GM12878 (cell line): Measurements from ENCODE around the gene MACROD2. TPM values are rescaled to one million over a fixed set of nuclear protein-coding genes. Genes with fewer than 3 reads are reported as not detected.

Source experiments
- ATAC-seq: fragments of 200-7000 bp; cut with Tn5 transposase; 3 replicates; pipeline ENCODE4 v1.9.1; 2020; ENCODE audit warnings: mild to moderate bottlenecking, moderate library complexity
- BruUV-seq: library from RNA; stranded (reverse); fragments of 400-500 nt; replicated peaks from 2 replicates; lab custom pipeline; 2021; lab: Mats Ljungman, UMichigan
- CTCF ChIA-PET: fragments of 300-600 bp; sonication (Branson Sonifier 250); formaldehyde crosslinking; extraction: SDS; loops from one replicate; lab custom pipeline; 2021; ENCODE audit warnings: inconsistent platforms; lab: Yijun Ruan, JAX
- POLR2A ChIA-PET: fragments of 350-600 bp; formaldehyde crosslinking; extraction: SDS; loops from one replicate; lab custom pipeline; 2021; ENCODE audit warnings: inconsistent platforms; lab: Charles Lee
- RAD21 ChIA-PET: fragments of 300-600 bp; sonication (Branson Sonifier 250); formaldehyde crosslinking; loops from one replicate; lab custom pipeline; 2023; ENCODE audit warnings: antibody characterized with exemption; ENCODE audit not compliant: unreplicated experiment; lab: Charles Lee
- SMC1A ChIA-PET: fragments of 300-600 bp; sonication (Branson Sonifier 250); formaldehyde crosslinking; loops from one replicate; lab custom pipeline; 2023; ENCODE audit not compliant: unreplicated experiment, uncharacterized antibody; lab: Charles Lee
- DNase-seq: peaks from one replicate; pipeline ENCODE4 v3.0.0-alpha.2; 2011; ENCODE audit warnings: low read depth, low spot score
- FAIRE-seq: peaks from 3 replicates; lab custom pipeline; 2011; peaks lifted over from hg19 to GRCh38; lab: Jason Lieb, UNC
- H2AFZ ChIP-seq: 2 replicates; pipeline ENCODE4 v1.6.0; 2011; ENCODE audit warnings: low read depth, low read length, control low read depth; ENCODE audit not compliant: control insufficient read depth
- H3K27ac ChIP-seq: 2 replicates; pipeline ENCODE4 v1.5.1; 2011; ENCODE audit warnings: control low read depth; ENCODE audit not compliant: control insufficient read depth, insufficient read depth
- H3K27me3 ChIP-seq, 2 experiments: replicated peaks in 1 of 2; 2 replicates each; pipeline versions ENCODE4 v1.6.0 to v1.6.1; 2011; ENCODE audit warnings: low read length in 1 of 2; ENCODE audit not compliant: control insufficient read depth in 2 of 2, insufficient read depth in 2 of 2
- H3K36me3 ChIP-seq, 2 experiments: 2 replicates each; pipeline ENCODE4 v1.5.1; 2011; ENCODE audit warnings: low read length in 1 of 2; ENCODE audit not compliant: control insufficient read depth in 2 of 2, insufficient read depth in 2 of 2
- H3K4me1 ChIP-seq: 2 replicates; pipeline ENCODE4 v1.6.1; 2011; ENCODE audit warnings: mild to moderate bottlenecking, low read length, moderate library complexity, mixed read lengths; ENCODE audit not compliant: control insufficient read depth, insufficient read depth
- H3K4me2 ChIP-seq: 2 replicates; pipeline ENCODE4 v1.6.0; 2011; ENCODE audit warnings: control low read depth; ENCODE audit not compliant: control insufficient read depth, insufficient read depth
- H3K4me3 ChIP-seq: fragments of 200-600 bp; sonication (generic); 2 replicates; pipeline ENCODE4 v1.5.1; 2016
- H3K79me2 ChIP-seq: 2 replicates; pipeline ENCODE4 v1.6.0; 2011; ENCODE audit warnings: low read length; ENCODE audit not compliant: control insufficient read depth, insufficient read depth
- H3K9ac ChIP-seq: 2 replicates; pipeline ENCODE4 v1.8.0; 2011; ENCODE audit warnings: low read length, control low read depth, mixed read lengths; ENCODE audit not compliant: control insufficient read depth, insufficient read depth
- H3K9me3 ChIP-seq: replicated peaks from 3 replicates; pipeline ENCODE4 v1.5.1; 2011; ENCODE audit warnings: mild to moderate bottlenecking, low read length; ENCODE audit not compliant: control insufficient read depth, insufficient read depth
- H4K20me1 ChIP-seq: 2 replicates; pipeline ENCODE4 v1.6.0; 2011; ENCODE audit not compliant: control insufficient read depth, insufficient read depth
- ASH2L ChIP-seq: fragments of 300-600, 200-600 bp; sonication (generic); IDR thresholded peaks from 2 replicates; pipeline ENCODE4 v1.6.1; 2017; ENCODE audit warnings: low read depth, mild to moderate bottlenecking, borderline replicate concordance
- ATF7 ChIP-seq: fragments of 450-650 bp; IDR thresholded peaks from 2 replicates; pipeline ENCODE4 v1.6.1; 2016; ENCODE audit warnings: low read depth, mild to moderate bottlenecking
- EED ChIP-seq: sonication (generic); IDR thresholded peaks from 2 replicates; pipeline ENCODE4 v1.6.1; 2016; ENCODE audit warnings: antibody characterized with exemption, low read depth
- FOXK2 ChIP-seq: fragments of 450-650 bp; IDR thresholded peaks from 2 replicates; pipeline ENCODE4 v1.6.1; 2017; ENCODE audit warnings: mild to moderate bottlenecking, moderate library complexity
- IKZF1 ChIP-seq: fragments of 450-650 bp; conservative IDR thresholded peaks from 2 replicates; pipeline ENCODE4 v1.6.1; 2017; ENCODE audit warnings: antibody characterized with exemption, mild to moderate bottlenecking
- IRF5 ChIP-seq: fragments of 450-650 bp; IDR thresholded peaks from 2 replicates; pipeline ENCODE4 v1.6.1; 2017; ENCODE audit warnings: borderline replicate concordance
- KLF5 ChIP-seq: fragments of 450-650 bp; IDR thresholded peaks from 2 replicates; pipeline ENCODE4 v1.6.1; 2014; ENCODE audit warnings: mild to moderate bottlenecking; ENCODE audit not compliant: partially characterized antibody
- MYC ChIP-seq: IDR thresholded peaks from 2 replicates; pipeline ENCODE4 v1.6.1; 2011; ENCODE audit warnings: mild to moderate bottlenecking, low read length, moderate library complexity, inconsistent platforms; ENCODE audit not compliant: insufficient read depth, insufficient replicate concordance, insufficient read length, severe bottlenecking
- NBN ChIP-seq: fragments of 450-650 bp; IDR thresholded peaks from 2 replicates; pipeline ENCODE4 v1.6.1; 2016
- SPI1 ChIP-seq: IDR thresholded peaks from 2 replicates; pipeline ENCODE4 v1.6.1; 2011; ENCODE audit warnings: low read depth, mild to moderate bottlenecking, low read length, moderate library complexity, borderline replicate concordance; ENCODE audit not compliant: insufficient read depth
- SUZ12 ChIP-seq: fragments of 200-600 bp; sonication (generic); IDR thresholded peaks from one replicate; pipeline ENCODE4 v1.6.1; 2018; ENCODE audit warnings: antibody characterized with exemption, mild to moderate bottlenecking; ENCODE audit not compliant: unreplicated experiment
- TBL1XR1 ChIP-seq: IDR thresholded peaks from 2 replicates; pipeline ENCODE4 v1.6.1; 2012; ENCODE audit warnings: low read depth, low read length, improper control_type of control experiment
- TCF7 ChIP-seq: IDR thresholded peaks from 2 replicates; pipeline ENCODE4 v1.6.1; 2014; ENCODE audit warnings: antibody characterized with exemption, borderline replicate concordance
- ZNF207 ChIP-seq: fragments of 450-650 bp; IDR thresholded peaks from 2 replicates; pipeline ENCODE4 v1.6.1; 2014; ENCODE audit warnings: antibody characterized with exemption, mild to moderate bottlenecking, borderline replicate concordance
- ZNF384 ChIP-seq: IDR thresholded peaks from 2 replicates; pipeline ENCODE4 v1.6.1; 2012; ENCODE audit warnings: low read depth, mild to moderate bottlenecking, low read length, improper control_type of control experiment, borderline replicate concordance
- WGBS: methylation state at CpG from one replicate; pipeline ENCODE4 v1.1.6; 2016; ENCODE audit warnings: low lambda C conversion rate; ENCODE audit not compliant: insufficient replicate concordance, insufficient coverage; ENCODE audit errors: missing lambda C conversion rate; 5-methylcytosine and 5-hydroxymethylcytosine counted together
- in situ Hi-C: fragments of 300-500 bp; cut with MboI; formaldehyde crosslinking; loops from 9 replicates; pipeline ENCODE4 v1.14.3; 2018; ENCODE audit warnings: mixed read lengths
- intact Hi-C: fragments of 100-400 bp; cut with micrococcal nuclease; formaldehyde crosslinking; loops from one replicate; pipeline ENCODE4 v1.14.2; 2022; ENCODE audit not compliant: unreplicated experiment
- polyA plus RNA-seq, 11 experiments: library from polyadenylated mRNA; depleted of rRNA in 4 of 11; unstranded in 6 of 11; stranded (reverse) in 5 of 11; fragments of >200 nt; fragmentation: Nextera tagmentation in 4 of 11; fragmentation: Illumina TruSeq in 1 of 11; extraction: Ambion mirVana in 4 of 11; extraction: Trizol in 1 of 11; gene quantifications; 1 replicate in 1 of 11; 2 replicates in 10 of 11; pipeline versions ENCODE4 v1.2.1 to v1.2.3, GENCODE V29; 2011 to 2016; ENCODE audit warnings: inconsistent platforms in 2 of 11, missing spikeins in 2 of 11, low read depth in 1 of 11
- total RNA-seq, 4 experiments: library from RNA; depleted of rRNA in 3 of 4; stranded (reverse); fragments of >200 nt in 3 of 4; fragmentation: Illumina TruSeq in 1 of 4; extraction: Trizol in 1 of 4; gene quantifications; 2 replicates each; pipeline versions ENCODE4 v1.2.1 to v1.2.3, GENCODE V29; 2013 to 2021
- TF ChIP-seq, protein P1 (sequence below): fragments of 450-650 bp; conservative IDR thresholded peaks from 2 replicates; pipeline ENCODE4 v1.6.1; 2017; ENCODE audit warnings: mild to moderate bottlenecking, moderate library complexity
- TF ChIP-seq, protein P2 (sequence below): fragments of 450-650 bp; formaldehyde crosslinking; IDR thresholded peaks from 2 replicates; pipeline ENCODE4 v1.5.0; 2022; ENCODE audit warnings: mild to moderate bottlenecking, missing genetic modification characterization
- TF ChIP-seq, protein P3 (sequence below): IDR thresholded peaks from 2 replicates; pipeline ENCODE4 v1.6.1; 2012; ENCODE audit warnings: low read length, inconsistent platforms

Gene MACROD2
- total and polyA plus RNA-seq, 10 of the 15 experiments (the other 5 are each of a cell fraction or from before 2014, with no cell fraction given): 1.1 to 21.5 (median 2.2) TPM

DNA sequence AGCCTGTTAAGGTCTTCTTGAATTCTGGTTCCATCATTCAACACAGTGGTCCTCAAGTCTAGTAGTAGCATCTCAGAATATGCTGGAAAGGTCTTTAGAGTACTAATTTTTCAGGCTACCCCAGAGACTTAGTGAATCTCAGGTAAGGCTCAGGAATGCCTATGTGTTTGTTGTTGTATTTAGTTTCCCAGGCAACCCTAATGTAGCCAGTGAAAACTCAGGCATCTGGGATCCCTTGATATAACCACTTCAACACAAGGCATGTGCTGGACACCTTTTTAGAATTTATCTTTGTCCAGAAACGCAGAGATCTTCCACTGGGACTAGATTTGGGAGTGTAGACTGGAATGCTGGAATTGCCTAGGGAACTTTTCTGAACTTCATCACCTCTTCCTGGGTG lies 940.0 kb downstream of the MACROD2 start:
- Histone ChIP-seq H4K20me1 (no peaks in the 10 kb centered on the region), H2AFZ (no peak overlapping the region), H3K79me2 (no peaks in the 10 kb centered on the region), H3K4me3 (no peak overlapping the region), H3K4me2 (no peak overlapping the region), H3K9ac (no peak overlapping the region), H3K27ac (no peak overlapping the region), H3K9me3 (no peaks in the 10 kb centered on the region), H3K36me3 (no peaks in the 10 kb centered on the region), H3K4me1 (no peaks in the 10 kb centered on the region), H3K27me3 (no peaks in the 10 kb centered on the region)
- ATAC-seq (no peak), FAIRE-seq (no peak), DNase-seq (no peak)
- SMC1A ChIA-PET: no interaction called here
- CTCF ChIA-PET: no interaction called here
- BruUV-seq: no TSS peak
- 0% methylated on average over 1 of the region's 1 CpG for WGBS
- POLR2A ChIA-PET: no interaction called here
- intact Hi-C loops: no loop called here
- TF ChIP-seq KLF5 (no peak), SPI1 (no peak), SUZ12 (no peak), ATF7 (no peak), TCF7 (no peak), IKZF1 (no peak), ASH2L (no peak), IRF5 (no peak), ZNF384 (no peak), ZNF207 (no peak), NBN (no peak), FOXK2 (no peak), EED (no peak), TBL1XR1 (no peak), MYC (no peak)
- TF ChIP-seq, protein P1, sequence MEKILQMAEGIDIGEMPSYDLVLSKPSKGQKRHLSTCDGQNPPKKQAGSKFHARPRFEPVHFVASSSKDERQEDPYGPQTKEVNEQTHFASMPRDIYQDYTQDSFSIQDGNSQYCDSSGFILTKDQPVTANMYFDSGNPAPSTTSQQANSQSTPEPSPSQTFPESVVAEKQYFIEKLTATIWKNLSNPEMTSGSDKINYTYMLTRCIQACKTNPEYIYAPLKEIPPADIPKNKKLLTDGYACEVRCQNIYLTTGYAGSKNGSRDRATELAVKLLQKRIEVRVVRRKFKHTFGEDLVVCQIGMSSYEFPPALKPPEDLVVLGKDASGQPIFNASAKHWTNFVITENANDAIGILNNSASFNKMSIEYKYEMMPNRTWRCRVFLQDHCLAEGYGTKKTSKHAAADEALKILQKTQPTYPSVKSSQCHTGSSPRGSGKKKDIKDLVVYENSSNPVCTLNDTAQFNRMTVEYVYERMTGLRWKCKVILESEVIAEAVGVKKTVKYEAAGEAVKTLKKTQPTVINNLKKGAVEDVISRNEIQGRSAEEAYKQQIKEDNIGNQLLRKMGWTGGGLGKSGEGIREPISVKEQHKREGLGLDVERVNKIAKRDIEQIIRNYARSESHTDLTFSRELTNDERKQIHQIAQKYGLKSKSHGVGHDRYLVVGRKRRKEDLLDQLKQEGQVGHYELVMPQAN: no peak
- TF ChIP-seq, protein P2, sequence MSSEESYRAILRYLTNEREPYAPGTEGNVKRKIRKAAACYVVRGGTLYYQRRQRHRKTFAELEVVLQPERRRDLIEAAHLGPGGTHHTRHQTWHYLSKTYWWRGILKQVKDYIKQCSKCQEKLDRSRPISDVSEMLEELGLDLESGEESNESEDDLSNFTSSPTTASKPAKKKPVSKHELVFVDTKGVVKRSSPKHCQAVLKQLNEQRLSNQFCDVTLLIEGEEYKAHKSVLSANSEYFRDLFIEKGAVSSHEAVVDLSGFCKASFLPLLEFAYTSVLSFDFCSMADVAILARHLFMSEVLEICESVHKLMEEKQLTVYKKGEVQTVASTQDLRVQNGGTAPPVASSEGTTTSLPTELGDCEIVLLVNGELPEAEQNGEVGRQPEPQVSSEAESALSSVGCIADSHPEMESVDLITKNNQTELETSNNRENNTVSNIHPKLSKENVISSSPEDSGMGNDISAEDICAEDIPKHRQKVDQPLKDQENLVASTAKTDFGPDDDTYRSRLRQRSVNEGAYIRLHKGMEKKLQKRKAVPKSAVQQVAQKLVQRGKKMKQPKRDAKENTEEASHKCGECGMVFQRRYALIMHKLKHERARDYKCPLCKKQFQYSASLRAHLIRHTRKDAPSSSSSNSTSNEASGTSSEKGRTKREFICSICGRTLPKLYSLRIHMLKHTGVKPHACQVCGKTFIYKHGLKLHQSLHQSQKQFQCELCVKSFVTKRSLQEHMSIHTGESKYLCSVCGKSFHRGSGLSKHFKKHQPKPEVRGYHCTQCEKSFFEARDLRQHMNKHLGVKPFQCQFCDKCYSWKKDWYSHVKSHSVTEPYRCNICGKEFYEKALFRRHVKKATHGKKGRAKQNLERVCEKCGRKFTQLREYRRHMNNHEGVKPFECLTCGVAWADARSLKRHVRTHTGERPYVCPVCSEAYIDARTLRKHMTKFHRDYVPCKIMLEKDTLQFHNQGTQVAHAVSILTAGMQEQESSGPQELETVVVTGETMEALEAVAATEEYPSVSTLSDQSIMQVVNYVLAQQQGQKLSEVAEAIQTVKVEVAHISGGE (CRISPR knock-in tag): no peak
- TF ChIP-seq, protein P3, sequence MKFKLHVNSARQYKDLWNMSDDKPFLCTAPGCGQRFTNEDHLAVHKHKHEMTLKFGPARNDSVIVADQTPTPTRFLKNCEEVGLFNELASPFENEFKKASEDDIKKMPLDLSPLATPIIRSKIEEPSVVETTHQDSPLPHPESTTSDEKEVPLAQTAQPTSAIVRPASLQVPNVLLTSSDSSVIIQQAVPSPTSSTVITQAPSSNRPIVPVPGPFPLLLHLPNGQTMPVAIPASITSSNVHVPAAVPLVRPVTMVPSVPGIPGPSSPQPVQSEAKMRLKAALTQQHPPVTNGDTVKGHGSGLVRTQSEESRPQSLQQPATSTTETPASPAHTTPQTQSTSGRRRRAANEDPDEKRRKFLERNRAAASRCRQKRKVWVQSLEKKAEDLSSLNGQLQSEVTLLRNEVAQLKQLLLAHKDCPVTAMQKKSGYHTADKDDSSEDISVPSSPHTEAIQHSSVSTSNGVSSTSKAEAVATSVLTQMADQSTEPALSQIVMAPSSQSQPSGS: no peak
- in situ Hi-C loops: no loop called here
- RAD21 ChIA-PET: no interaction called here
